ENCODE results near the gene PAX8.

DNA sequence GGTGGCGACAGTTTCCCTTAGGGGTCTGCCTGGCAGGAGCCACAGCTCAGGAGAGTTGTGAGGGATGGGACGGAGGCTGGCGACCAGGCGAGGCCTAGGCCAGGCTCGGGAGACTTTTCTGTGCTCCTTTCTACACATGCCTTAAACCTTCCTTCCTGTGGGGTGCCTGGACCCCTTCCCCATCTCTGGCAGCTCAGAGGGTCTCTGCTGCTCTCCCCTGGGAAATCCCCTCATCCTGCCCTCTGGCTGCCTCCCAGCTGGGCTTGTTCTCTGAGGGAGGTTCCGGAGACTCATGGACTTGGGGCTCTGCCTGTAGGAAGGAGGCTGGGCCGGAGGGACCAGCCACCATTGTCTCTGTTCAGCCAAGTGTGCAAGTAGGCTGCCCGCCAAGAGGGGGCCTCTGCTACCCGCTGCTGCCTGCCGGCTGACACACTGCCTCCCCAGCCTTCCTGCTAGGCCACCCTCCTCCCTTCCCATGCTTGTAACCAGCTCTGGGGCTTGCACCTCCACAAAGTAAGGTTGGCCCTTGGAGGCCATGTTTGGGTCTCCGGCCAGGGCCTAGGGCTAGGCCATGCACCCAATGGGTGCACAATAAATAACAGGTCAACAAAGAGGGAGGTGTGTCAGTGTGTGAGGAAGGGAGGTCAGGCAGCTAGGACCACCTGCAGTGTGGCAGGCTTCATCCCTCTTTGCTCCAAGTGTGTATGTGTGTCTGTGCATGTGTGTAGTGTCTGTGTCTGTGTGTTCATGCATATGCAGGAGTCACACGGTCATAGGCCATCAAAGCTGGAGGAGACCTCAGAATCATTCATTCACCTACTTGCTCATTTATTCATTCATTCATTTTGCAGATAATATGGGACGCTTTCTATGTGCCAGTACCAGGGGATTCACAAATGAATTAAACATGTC is 76.2 kb downstream of the PAX8 start:
- TF ChIP-seq ZNF446 (CRISPR knock-in tag; IDR thresholded peaks at IDR 0.05) (no peak), TARDBP (CRISPR knock-in tag; IDR thresholded peaks at IDR 0.05) (no peak), RAD21 (CRISPR knock-in tag; IDR thresholded peaks at IDR 0.05) (no peak), ESRRA (CRISPR knock-in tag; IDR thresholded peaks at IDR 0.05; ENCODE audit: low read depth) (no peak), CBX2 (IDR thresholded peaks at IDR 0.05; ENCODE audit: low read depth, low read length) (no peak), CBX2 (CRISPR knock-in tag; IDR thresholded peaks at IDR 0.05; ENCODE audit: low read depth) (no peak), ARNTL (CRISPR knock-in tag; IDR thresholded peaks at IDR 0.05) (no peak), POLR2AphosphoS5 (IDR thresholded peaks at IDR 0.05; ENCODE audit: low read depth, low read length) (no peak; the same call in 1 of the 2 replicates), SMYD3 (CRISPR knock-in tag; IDR thresholded peaks at IDR 0.05) (no peak), ZIK1 (CRISPR knock-in tag; IDR thresholded peaks at IDR 0.05; ENCODE audit: borderline replicate concordance, low read depth) (no peak)
- TF ChIP-seq, protein P1, sequence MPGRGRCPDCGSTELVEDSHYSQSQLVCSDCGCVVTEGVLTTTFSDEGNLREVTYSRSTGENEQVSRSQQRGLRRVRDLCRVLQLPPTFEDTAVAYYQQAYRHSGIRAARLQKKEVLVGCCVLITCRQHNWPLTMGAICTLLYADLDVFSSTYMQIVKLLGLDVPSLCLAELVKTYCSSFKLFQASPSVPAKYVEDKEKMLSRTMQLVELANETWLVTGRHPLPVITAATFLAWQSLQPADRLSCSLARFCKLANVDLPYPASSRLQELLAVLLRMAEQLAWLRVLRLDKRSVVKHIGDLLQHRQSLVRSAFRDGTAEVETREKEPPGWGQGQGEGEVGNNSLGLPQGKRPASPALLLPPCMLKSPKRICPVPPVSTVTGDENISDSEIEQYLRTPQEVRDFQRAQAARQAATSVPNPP (CRISPR knock-in tag; IDR thresholded peaks at IDR 0.05) = no peak
- TF ChIP-seq, protein P2, sequence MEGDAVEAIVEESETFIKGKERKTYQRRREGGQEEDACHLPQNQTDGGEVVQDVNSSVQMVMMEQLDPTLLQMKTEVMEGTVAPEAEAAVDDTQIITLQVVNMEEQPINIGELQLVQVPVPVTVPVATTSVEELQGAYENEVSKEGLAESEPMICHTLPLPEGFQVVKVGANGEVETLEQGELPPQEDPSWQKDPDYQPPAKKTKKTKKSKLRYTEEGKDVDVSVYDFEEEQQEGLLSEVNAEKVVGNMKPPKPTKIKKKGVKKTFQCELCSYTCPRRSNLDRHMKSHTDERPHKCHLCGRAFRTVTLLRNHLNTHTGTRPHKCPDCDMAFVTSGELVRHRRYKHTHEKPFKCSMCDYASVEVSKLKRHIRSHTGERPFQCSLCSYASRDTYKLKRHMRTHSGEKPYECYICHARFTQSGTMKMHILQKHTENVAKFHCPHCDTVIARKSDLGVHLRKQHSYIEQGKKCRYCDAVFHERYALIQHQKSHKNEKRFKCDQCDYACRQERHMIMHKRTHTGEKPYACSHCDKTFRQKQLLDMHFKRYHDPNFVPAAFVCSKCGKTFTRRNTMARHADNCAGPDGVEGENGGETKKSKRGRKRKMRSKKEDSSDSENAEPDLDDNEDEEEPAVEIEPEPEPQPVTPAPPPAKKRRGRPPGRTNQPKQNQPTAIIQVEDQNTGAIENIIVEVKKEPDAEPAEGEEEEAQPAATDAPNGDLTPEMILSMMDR (CRISPR knock-in tag; IDR thresholded peaks at IDR 0.05) = peak; percentile 34
- TF ChIP-seq, protein P3, sequence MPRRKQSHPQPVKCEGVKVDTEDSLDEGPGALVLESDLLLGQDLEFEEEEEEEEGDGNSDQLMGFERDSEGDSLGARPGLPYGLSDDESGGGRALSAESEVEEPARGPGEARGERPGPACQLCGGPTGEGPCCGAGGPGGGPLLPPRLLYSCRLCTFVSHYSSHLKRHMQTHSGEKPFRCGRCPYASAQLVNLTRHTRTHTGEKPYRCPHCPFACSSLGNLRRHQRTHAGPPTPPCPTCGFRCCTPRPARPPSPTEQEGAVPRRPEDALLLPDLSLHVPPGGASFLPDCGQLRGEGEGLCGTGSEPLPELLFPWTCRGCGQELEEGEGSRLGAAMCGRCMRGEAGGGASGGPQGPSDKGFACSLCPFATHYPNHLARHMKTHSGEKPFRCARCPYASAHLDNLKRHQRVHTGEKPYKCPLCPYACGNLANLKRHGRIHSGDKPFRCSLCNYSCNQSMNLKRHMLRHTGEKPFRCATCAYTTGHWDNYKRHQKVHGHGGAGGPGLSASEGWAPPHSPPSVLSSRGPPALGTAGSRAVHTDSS (CRISPR knock-in tag; conservative IDR thresholded peaks at IDR 0.05) = no peak
- TF ChIP-seq, protein P4, sequence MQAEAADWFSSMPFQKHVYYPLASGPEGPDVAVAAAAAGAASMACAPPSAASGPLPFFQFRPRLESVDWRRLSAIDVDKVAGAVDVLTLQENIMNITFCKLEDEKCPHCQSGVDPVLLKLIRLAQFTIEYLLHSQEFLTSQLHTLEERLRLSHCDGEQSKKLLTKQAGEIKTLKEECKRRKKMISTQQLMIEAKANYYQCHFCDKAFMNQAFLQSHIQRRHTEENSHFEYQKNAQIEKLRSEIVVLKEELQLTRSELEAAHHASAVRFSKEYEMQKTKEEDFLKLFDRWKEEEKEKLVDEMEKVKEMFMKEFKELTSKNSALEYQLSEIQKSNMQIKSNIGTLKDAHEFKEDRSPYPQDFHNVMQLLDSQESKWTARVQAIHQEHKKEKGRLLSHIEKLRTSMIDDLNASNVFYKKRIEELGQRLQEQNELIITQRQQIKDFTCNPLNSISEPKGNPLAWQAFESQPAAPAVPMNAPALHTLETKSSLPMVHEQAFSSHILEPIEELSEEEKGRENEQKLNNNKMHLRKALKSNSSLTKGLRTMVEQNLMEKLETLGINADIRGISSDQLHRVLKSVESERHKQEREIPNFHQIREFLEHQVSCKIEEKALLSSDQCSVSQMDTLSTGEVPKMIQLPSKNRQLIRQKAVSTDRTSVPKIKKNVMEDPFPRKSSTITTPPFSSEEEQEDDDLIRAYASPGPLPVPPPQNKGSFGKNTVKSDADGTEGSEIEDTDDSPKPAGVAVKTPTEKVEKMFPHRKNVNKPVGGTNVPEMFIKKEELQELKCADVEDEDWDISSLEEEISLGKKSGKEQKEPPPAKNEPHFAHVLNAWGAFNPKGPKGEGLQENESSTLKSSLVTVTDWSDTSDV (CRISPR knock-in tag; IDR thresholded peaks at IDR 0.05) = no peak
- TF ChIP-seq, protein P5, sequence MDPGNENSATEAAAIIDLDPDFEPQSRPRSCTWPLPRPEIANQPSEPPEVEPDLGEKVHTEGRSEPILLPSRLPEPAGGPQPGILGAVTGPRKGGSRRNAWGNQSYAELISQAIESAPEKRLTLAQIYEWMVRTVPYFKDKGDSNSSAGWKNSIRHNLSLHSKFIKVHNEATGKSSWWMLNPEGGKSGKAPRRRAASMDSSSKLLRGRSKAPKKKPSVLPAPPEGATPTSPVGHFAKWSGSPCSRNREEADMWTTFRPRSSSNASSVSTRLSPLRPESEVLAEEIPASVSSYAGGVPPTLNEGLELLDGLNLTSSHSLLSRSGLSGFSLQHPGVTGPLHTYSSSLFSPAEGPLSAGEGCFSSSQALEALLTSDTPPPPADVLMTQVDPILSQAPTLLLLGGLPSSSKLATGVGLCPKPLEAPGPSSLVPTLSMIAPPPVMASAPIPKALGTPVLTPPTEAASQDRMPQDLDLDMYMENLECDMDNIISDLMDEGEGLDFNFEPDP (CRISPR knock-in tag; conservative IDR thresholded peaks at IDR 0.05) = no peak
